IMR-90 (cell line): ENCODE data around the gene CLASRP. TPM values are rescaled to one million over a fixed set of nuclear protein-coding genes. Genes with fewer than 3 reads are reported as not detected.

Experiments used
- ATAC-seq: fragments of 200-7000 bp; cut with Tn5 transposase; 2 replicates; pipeline ENCODE4 v1.9.1; 2020; ENCODE audit warnings: low read depth, mild to moderate bottlenecking, moderate library complexity
- BruUV-seq: library from RNA; stranded (reverse); fragments of 400-500 nt; replicated peaks from 2 replicates; lab custom pipeline; 2021; lab: Mats Ljungman, UMichigan
- CTCF ChIA-PET: fragments of 300-600 bp; formaldehyde crosslinking; extraction: SDS; loops from one replicate; lab custom pipeline; 2021; ENCODE audit warnings: antibody characterized with exemption; lab: Yijun Ruan, JAX
- POLR2A ChIA-PET: fragments of 300-600 bp; sonication (Branson Sonifier 250); formaldehyde crosslinking; loops from one replicate; lab custom pipeline; 2022; ENCODE audit warnings: antibody characterized with exemption; ENCODE audit not compliant: unreplicated experiment; lab: Charles Lee
- DNase-seq: peaks from one replicate; pipeline ENCODE4 v3.0.0; 2013
- H2AFZ ChIP-seq: replicated peaks from 2 replicates; pipeline ENCODE3; 2013; ENCODE audit warnings: low read length, mild to moderate bottlenecking; ENCODE audit not compliant: poor library complexity
- H2AK5ac ChIP-seq: 2 replicates; pipeline ENCODE4 v1.6.1; 2013; ENCODE audit warnings: low read depth, low read length, inconsistent platforms
- H2AK9ac ChIP-seq: replicated peaks from 2 replicates; pipeline ENCODE3; 2013; ENCODE audit warnings: mild to moderate bottlenecking, low read depth, low read length, moderate library complexity; ENCODE audit not compliant: poor library complexity
- H2BK120ac ChIP-seq: 2 replicates; pipeline ENCODE4 v1.6.1; 2013; ENCODE audit warnings: low read depth, low read length, inconsistent platforms
- H2BK15ac ChIP-seq: 3 replicates; pipeline ENCODE4 v1.6.1; 2013; ENCODE audit warnings: low read depth, low read length, inconsistent platforms
- H2BK20ac ChIP-seq: 2 replicates; pipeline ENCODE4 v1.6.1; 2013; ENCODE audit warnings: low read depth, mild to moderate bottlenecking, inconsistent platforms, low read length, moderate library complexity
- H2BK5ac ChIP-seq: 2 replicates; pipeline ENCODE4 v1.6.1; 2013; ENCODE audit warnings: mild to moderate bottlenecking, low read depth, low read length, inconsistent platforms; ENCODE audit not compliant: poor library complexity, severe bottlenecking
- H3K14ac ChIP-seq: replicated peaks from 2 replicates; pipeline ENCODE4 v1.6.1; 2013; ENCODE audit warnings: low read depth, low read length, inconsistent platforms
- H3K18ac ChIP-seq: 2 replicates; pipeline ENCODE4 v1.6.1; 2013; ENCODE audit warnings: low read depth, low read length, control low read depth
- H3K23ac ChIP-seq: 2 replicates; pipeline ENCODE4 v1.6.1; 2013; ENCODE audit warnings: low read depth, low read length, inconsistent platforms
- H3K27ac ChIP-seq: 2 replicates; pipeline ENCODE4 v1.5.1; 2013; ENCODE audit warnings: mild to moderate bottlenecking, control low read depth, low read length; ENCODE audit not compliant: insufficient read depth
- H3K27me3 ChIP-seq: 2 replicates; pipeline ENCODE4 v1.6.1; 2013; ENCODE audit warnings: low read length; ENCODE audit not compliant: control insufficient read depth, insufficient read depth
- H3K36me3 ChIP-seq: 2 replicates; pipeline ENCODE4 v1.6.1; 2013; ENCODE audit warnings: low read length, mixed read lengths; ENCODE audit not compliant: control insufficient read depth, insufficient read depth
- H3K4ac ChIP-seq: 2 replicates; pipeline ENCODE4 v1.6.1; 2013; ENCODE audit warnings: low read depth, low read length, inconsistent platforms
- H3K4me1 ChIP-seq: 2 replicates; pipeline ENCODE4 v1.6.1; 2013; ENCODE audit warnings: low read length, mixed read lengths; ENCODE audit not compliant: control insufficient read depth, insufficient read depth
- H3K4me2 ChIP-seq: 2 replicates; pipeline ENCODE4 v1.6.1; 2013; ENCODE audit warnings: low read depth, mild to moderate bottlenecking, control low read depth, low read length, moderate library complexity
- H3K4me3 ChIP-seq: 2 replicates; pipeline ENCODE4 v1.5.1; 2013; ENCODE audit warnings: low read depth, mild to moderate bottlenecking, control low read depth, low read length, moderate library complexity; ENCODE audit not compliant: insufficient read depth
- H3K56ac ChIP-seq: 2 replicates; pipeline ENCODE4 v1.6.1; 2013; ENCODE audit warnings: low read length, inconsistent platforms; ENCODE audit not compliant: insufficient read depth; ENCODE audit errors: extremely low read depth
- H3K79me1 ChIP-seq, 2 experiments: 2 replicates each; pipeline ENCODE4 v1.6.1; 2013; ENCODE audit warnings: low read length in 2 of 2, inconsistent platforms in 1 of 2, low read depth in 1 of 2
- H3K9ac ChIP-seq: 2 replicates; pipeline ENCODE4 v1.6.1; 2013; ENCODE audit warnings: low read depth, low read length, control low read depth
- H3K9me1 ChIP-seq: 2 replicates; pipeline ENCODE4 v1.6.1; 2013; ENCODE audit warnings: low read length, inconsistent platforms; ENCODE audit not compliant: insufficient read depth
- H3K9me3 ChIP-seq: 2 replicates; pipeline ENCODE4 v1.6.1; 2013; ENCODE audit warnings: low read length; ENCODE audit not compliant: control insufficient read depth, insufficient read depth
- H4K20me1 ChIP-seq: 2 replicates; pipeline ENCODE4 v1.6.1; 2013; ENCODE audit warnings: low read length, inconsistent platforms; ENCODE audit not compliant: insufficient read depth
- H4K5ac ChIP-seq: 2 replicates; pipeline ENCODE4 v1.6.1; 2013; ENCODE audit warnings: mild to moderate bottlenecking, low read depth, low read length, control low read depth
- H4K8ac ChIP-seq, 2 experiments: 2 replicates each; pipeline ENCODE4 v1.6.1; 2013; ENCODE audit warnings: low read depth in 2 of 2, low read length in 2 of 2, control low read depth in 1 of 2, inconsistent platforms in 1 of 2
- H4K91ac ChIP-seq: 2 replicates; pipeline ENCODE4 v1.6.1; 2013; ENCODE audit warnings: low read depth, low read length, inconsistent platforms; ENCODE audit not compliant: insufficient read depth
- CHD1 ChIP-seq: IDR thresholded peaks from 2 replicates; pipeline ENCODE4 v1.6.1; 2012; ENCODE audit warnings: low read depth, low read length, improper control_type of control experiment
- WGBS, 2 experiments: methylation state at CpG; one replicate each; pipeline versions ENCODE4 v1.1.5 to v1.1.7; 2013; ENCODE audit warnings: missing lambda C conversion rate in 2 of 2; ENCODE audit not compliant: insufficient read length in 1 of 2; ENCODE audit errors: extremely low coverage in 2 of 2; 5-methylcytosine and 5-hydroxymethylcytosine counted together
- dilution Hi-C: fragments of 300-500 bp; cut with HindIII; formaldehyde crosslinking; loops from one replicate; pipeline ENCODE4 v1.14.3; 2018; ENCODE audit warnings: low sequenced_read_pairs; ENCODE audit not compliant: unreplicated experiment
- in situ Hi-C: fragments of 300-500 bp; cut with MboI; formaldehyde crosslinking; loops from 3 replicates; pipeline ENCODE4 v1.14.3; 2019; ENCODE audit warnings: low sequenced_read_pairs, inconsistent platforms, mixed read lengths
- intact Hi-C: fragments of 100-400 bp; cut with micrococcal nuclease; formaldehyde crosslinking; loops from 2 replicates; pipeline ENCODE4 v1.10.0; 2022
- polyA plus RNA-seq, 3 experiments: library from polyadenylated mRNA; depleted of rRNA; stranded (reverse); fragments of >200 nt; gene quantifications; 2 replicates each; pipeline ENCODE4 v1.2.3, GENCODE V29; 2012; ENCODE audit warnings: low replicate concordance in 1 of 3
- total RNA-seq: library from RNA; depleted of rRNA; stranded (reverse); fragments of >200 nt; gene quantifications from 2 replicates; pipeline ENCODE4 v1.2.3, GENCODE V29; 2012

CLASRP gene
- total and polyA plus RNA-seq, 2 of the 4 experiments (the other 2 are of a cell fraction) = 19.9 to 31.7 TPM

GRCh38 chr19:45049073-45049736 lies 10.4 kb downstream of the CLASRP start:
- Histone ChIP-seq H2BK15ac (no peak overlapping the region), H4K8ac (no peak overlapping the region), H4K91ac (no peak overlapping the region), H3K4me2 (no peak overlapping the region), H3K9me3 (no peaks in the 10 kb centered on the region), H3K27ac (no peak overlapping the region), H4K5ac (no peak overlapping the region), H3K79me1 (peaks cover 39 to 70% of the 10 kb centered on the region in 2 experiments), H2AFZ (no peak overlapping the region), H3K23ac (no peak overlapping the region), H3K14ac (no peak overlapping the region), H2AK5ac (no peak overlapping the region), H2BK20ac (no peak overlapping the region), H4K20me1 (peaks cover 80% of the 10 kb centered on the region), H2AK9ac (peak overlapping the region; percentile 66), H3K4me1 (peaks cover 2% of the 10 kb centered on the region; the same call in 1 of the 2 replicates), H3K27me3 (no peaks in the 10 kb centered on the region), H3K36me3 (peaks cover 42% of the 10 kb centered on the region), H2BK120ac (no peak overlapping the region), H2BK5ac (no peak overlapping the region), H3K18ac (no peak overlapping the region), H3K4me3 (no peak overlapping the region), H3K56ac (no peak overlapping the region), H3K9ac (no peak overlapping the region), H3K4ac (no peak overlapping the region), H3K9me1 (peaks cover 14% of the 10 kb centered on the region; the same call in 1 of the 2 replicates)
- dilution Hi-C loops = no loop called here
- no peak for DNase-seq
- intact Hi-C loops = no loop called here
- in situ Hi-C loops = no loop called here
- no TSS peak for BruUV-seq
- 100% methylated on average over 2 of the region's 8 CpGs; no CpG with 5 or more reads in 1 of the 2 experiments for WGBS, 2 experiments
- TF ChIP-seq CHD1 = no peak
- no peak for ATAC-seq
- POLR2A ChIA-PET = no interaction called here
- CTCF ChIA-PET = interaction anchor here (0.5 to 1.2 kb wide), 2 partner anchors 10 to 128 kb away, joined by 3 to 4 read pairs; no protein-coding TSS in a partner anchor
